Liver (tissue), 3 donors: ENCODE data around the gene CD8B.
"Not testable (repeated sequence)": the region's sequence is repeated elsewhere in the genome, so short reads cannot be mapped to it uniquely, and the experiment has no call there.

Source experiments
- ATF3 ChIP-seq: IDR thresholded peaks from 2 replicates; pipeline ENCODE4 v1.6.1; 2016; ENCODE audit warnings: antibody characterized with exemption
- CTCF ChIP-seq: fragments of 150-350 bp; IDR thresholded peaks from 2 replicates; pipeline ENCODE4 v1.5.1; 2017; ENCODE audit warnings: improper control_type of control experiment, low read depth, low read length; ENCODE audit not compliant: missing input control
- MAX ChIP-seq: IDR thresholded peaks from 2 replicates; pipeline ENCODE4 v1.6.1; 2016; ENCODE audit warnings: antibody characterized with exemption
- RAD21 ChIP-seq, 2 donors: IDR thresholded peaks; 2 replicates each; pipeline ENCODE4 v1.6.1; 2016; ENCODE audit warnings: antibody characterized with exemption in 2 of 2, mild to moderate bottlenecking in 2 of 2
- TAF1 ChIP-seq: conservative IDR thresholded peaks from 2 replicates; pipeline ENCODE4 v1.6.1; 2016; ENCODE audit warnings: antibody characterized with exemption, mild to moderate bottlenecking
- ZBTB33 ChIP-seq: IDR thresholded peaks from 2 replicates; pipeline ENCODE4 v1.6.1; 2016; ENCODE audit warnings: antibody characterized with exemption
- donor health status: healthy.
- donor health status: healthy.

GRCh38 chr2:86839455-86839854 is 22.2 kb downstream of the CD8B start:
- not testable (repeated sequence) for TF ChIP-seq CTCF; RAD21 (IDR thresholded peaks at IDR 0.05); MAX; ATF3; ZBTB33; TAF1
